HG02973 (cell line): ENCODE measurements around the gene SLC4A4.

Experiments used
- ATAC-seq: cut with Tn5 transposase; IDR thresholded peaks from one replicate; pipeline ENCODE4 v1.9.1; 2021; ENCODE audit warnings: moderate library complexity; ENCODE audit not compliant: unreplicated experiment

SLC4A4 gene

DNA sequence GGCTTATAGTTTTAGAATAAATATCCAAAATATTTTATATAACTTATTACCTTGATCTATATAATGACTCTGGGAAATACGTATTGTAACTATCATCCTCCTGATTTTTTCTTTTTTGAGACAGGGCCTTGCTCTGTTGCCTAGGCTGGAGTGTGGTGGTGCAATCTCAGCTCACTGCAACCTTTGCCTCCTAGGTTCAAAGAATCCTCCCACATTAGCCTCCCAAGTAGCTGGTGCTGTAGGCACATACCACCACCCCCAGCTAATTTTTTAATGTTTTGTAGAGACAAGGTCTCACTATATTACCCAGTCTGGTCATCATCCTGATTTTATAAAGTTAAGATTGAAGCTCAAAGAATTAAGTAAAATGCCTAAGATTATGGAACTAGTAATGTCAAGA is 193.6 kb downstream of the SLC4A4 start:
- no peak for ATAC-seq

DNA sequence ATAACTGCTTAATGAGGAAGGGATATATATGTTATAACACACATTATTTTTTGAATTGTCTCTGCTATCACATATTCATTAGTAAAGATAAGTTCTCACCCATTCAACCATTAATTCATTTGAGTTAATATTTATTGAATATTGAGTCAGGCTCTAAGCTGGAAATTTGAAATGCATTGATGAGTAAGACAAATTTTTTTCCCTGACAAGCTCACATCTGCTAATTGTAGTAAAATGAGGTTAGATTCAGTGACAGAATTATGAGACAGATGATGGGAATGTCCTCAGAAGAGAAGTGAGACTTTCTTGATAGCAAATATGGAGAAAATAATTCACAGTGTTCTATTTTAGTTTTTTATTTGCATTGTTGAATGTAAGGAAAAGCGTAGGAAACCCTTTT is 194.3 kb downstream of the SLC4A4 start:
- no peak for ATAC-seq

DNA sequence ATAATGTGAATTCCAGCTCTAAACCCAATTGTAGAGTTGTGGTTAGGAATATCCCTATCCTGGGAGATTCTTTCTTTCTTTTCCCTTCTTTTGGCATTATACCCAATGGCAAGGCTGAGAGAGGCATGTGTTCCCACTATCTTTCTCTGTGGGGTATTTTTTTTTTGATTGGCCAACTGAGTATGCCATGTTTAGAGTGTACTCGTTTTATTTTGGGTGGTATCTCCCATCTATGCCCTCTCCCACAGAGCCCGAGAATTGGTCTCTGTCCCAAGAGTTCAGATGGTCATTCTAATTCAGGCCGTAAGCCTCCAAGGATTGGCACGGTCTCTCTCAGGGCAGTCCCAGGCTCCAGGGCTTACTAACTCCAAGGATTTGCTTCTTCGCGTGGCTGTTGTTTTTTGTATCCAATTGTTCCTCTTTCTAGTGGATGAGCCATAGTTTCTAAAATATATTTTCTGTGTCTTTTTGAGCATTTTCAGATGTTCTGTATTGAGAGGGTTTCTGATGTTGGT is 198.8 kb downstream of the SLC4A4 start:
- ATAC-seq = no peak

GRCh38 chr4:71538528-71538927 is 199.7 kb downstream of the SLC4A4 start:
- ATAC-seq = no peak

GRCh38 chr4:71540749-71541269 is 202.0 kb downstream of the SLC4A4 start:
- ATAC-seq = no peak

GRCh38 chr4:71541541-71541940 is 202.7 kb downstream of the SLC4A4 start:
- ATAC-seq = no peak

DNA sequence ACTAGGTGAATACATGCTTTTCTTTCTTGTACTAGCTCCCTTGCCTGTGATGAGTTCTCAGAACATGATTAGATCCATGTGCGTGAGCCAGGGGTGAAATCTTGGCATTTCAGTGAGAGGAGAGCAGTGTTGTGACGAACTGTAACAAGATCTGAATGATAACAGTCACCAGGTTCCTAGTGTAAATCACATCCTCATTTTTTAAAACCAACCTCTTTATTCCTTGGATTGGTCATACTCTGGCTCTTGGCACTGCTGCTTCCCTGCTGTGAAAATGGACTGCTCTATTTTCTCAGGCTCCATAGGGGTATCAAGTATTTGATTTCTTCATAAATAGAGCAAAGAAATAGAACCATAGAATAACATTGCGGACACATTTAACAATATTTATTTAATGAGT is 206.3 kb downstream of the SLC4A4 start:
- no peak for ATAC-seq

DNA sequence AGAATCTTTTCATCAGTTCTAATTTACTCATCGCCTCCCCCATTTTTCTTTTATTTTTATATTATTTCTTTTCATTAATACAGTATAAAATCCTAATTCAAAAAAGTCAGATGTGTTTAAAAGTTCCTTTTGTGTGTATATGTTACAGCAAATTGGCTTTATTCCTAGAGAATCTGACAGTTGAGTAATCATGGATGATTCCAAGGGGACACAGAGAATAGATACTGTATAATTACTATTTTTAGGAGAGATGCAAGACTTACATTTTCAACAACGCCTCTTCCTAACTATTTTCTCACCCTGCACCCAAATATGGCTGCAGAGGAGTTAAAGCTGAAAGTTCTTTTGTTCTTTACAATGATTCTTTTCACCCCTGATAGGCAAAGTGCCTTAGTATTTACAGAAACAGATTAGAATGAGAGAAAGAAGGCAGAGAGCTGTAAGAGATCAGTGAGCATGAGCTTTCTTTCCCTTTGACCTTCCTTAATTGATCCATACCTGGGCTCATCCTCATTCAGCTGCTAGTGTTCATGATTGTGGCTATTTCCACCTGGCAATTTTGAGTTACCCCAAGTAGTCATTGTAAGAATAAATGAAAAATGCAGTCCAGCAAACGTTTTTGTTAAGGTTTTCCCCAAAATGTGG is 210.8 kb downstream of the SLC4A4 start:
- ATAC-seq = no peak

DNA sequence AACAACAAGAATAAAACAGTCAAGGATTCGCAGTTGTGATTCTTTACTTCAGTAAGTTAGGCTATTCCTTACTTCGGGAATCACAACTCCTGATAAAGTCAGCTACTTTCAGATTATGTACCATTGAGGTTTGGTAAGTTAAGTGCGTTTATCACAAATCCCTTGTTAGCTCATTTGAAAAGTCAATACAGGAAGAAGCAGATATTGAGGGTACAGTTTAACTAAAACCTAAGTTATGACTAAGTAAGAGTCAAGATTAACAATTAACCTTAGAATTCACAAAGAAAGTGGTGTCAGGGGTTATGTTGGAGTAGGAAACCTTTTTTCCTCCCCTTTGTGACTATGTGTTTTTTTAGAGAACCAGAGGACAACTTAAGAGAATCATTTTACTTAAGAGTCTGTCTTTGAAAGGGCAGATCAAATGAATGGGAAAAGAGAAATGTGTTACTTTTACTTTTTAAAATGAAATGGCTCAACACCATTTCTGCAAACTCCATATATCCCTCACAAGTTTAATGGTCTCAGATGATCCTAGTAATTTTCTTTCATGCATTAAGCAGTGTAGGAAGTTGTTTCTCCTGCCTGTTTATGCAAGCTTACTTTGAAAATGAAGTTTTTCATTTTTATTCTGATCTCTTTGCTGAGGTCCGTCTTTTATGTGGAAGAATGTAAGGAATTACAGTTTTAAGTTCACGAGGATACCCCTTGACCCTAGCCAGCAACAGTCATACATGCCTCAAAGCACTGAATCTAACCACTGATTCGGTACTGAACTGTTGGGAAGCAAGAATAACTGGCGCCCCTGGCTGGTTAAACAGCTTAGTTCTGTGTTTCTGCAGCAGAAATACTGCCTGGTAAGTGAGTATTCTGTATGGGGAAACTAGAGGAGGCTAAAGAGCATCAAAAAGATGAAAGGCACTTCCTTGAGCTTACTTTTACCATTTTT is 211.7 kb downstream of the SLC4A4 start:
- no peak for ATAC-seq

GRCh38 chr4:71553605-71554004 is 214.8 kb downstream of the SLC4A4 start:
- ATAC-seq = no peak

DNA sequence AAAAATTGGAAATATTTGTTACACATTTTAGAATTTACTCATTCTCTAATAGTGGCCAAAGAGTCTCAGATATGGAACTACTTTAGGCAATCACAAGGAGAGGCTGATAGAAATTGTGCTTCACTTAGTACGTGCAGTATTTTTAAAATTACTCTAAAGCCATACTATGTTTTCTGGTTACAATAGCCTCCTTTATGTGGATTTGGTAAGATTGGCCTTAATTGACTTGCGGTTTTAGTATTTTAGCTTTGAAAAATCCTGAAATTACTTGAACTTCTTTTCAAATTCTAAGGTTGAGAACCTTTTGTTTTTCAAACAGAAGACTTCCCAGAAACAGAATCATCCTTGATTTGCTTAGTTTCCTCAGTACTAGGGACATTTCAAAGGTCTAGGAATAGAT is 215.2 kb downstream of the SLC4A4 start:
- ATAC-seq = no peak

DNA sequence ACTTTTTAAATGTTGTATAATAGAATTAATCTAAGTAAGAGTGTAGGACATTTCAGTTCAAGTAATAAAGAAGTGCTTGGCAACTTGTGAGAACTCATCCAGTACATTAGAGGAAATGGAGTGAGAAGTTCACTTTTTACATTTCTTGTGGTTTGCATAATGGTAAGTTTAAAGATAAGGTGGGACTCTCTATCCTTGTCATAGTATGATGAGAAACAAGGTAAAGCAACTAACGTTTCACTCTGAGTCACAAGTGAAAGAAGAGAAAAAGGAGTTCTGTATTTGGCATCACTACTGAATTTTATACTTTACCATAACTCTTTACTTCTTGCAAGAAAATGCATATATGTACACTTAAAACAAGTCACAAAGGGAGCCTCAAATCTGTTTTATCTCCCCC is 219.4 kb downstream of the SLC4A4 start:
- ATAC-seq = peak; percentile 89

GRCh38 chr4:71559957-71560571 is 221.2 kb downstream of the SLC4A4 start:
- no peak for ATAC-seq

DNA sequence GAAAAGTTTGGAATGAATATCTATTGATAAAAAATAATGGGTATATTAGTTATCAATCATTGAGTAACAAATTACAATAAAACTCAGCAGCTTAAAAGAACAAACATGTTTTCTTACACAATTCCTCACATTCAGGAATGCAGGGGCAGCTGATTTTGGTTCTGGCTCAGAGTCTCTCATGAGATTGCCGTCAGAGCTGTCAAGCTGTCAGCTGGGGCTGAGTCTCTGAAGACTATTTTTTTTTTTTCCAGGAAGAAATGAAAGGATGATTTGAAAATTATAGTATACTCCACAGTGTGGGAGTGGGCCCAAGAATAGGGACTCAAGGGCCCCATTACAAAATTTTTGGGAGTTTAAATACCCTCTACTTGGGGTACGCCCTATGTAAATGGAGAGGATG is 226.0 kb downstream of the SLC4A4 start:
- ATAC-seq = no peak

DNA sequence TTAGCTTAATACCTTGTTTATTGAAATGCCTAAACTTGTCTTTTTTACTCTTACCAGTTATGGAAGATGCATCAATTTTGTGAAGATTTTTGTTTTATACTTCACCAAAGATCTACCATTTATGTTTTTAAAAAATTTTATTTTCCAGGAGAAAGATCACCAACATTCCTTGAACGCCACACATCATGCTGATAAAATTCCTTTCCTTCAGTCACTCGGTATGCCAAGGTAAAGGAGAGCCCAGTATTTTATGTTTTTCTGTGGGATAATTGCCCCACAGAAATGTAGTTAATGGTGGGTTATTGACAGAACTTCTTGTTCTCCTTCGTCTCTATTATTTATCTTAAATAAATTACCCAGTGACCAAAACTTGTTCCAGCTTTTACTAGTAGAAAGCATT is 228.0 kb downstream of the SLC4A4 start:
- ATAC-seq = no peak

DNA sequence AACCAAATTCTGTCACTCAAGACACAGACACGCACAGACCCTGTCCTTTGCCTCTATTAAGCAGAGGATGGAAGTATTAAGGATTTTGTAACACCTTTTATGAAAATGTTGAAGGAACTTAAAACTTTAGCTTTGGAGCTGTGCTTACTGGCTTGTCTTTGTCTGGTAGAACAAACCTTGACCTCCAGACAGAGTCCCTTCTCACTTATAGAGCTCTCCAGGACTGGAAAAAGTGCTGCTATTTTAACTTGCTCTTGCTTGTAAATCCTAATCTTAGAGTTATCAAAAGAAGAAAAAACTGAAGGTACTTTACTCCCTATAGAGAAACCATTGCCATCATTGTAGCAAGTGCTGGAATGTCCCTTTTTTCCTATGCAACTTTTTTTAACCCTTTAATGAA is 229.3 kb downstream of the SLC4A4 start:
- no peak for ATAC-seq

DNA sequence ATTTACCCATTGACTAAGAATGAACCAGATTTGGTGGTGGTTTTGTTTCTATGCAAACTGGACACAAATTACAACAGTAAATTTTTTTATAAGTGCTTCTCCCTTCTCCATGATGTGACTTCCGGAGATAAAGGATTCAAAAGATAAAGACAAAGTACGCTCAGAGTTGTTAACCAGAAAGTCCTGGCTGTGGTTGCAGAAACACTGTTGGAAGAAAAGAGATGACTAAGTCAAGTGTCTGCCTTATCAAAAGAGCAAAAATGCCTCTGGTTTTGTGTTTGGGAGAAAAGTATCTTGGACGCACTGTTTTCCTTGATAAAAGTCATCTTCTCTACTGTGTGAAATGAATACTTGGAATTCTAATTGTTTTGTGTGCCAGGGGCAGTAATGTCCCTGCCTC is 231.7 kb downstream of the SLC4A4 start:
- no peak for ATAC-seq

- ATAC-seq = no peak
Measured at GRCh38 chr4:71571346-71571745, 232.5 kb downstream of the SLC4A4 start.

GRCh38 chr4:71583971-71584370 is 245.2 kb downstream of the SLC4A4 start:
- no peak for ATAC-seq

GRCh38 chr4:71584585-71584984 is 245.8 kb downstream of the SLC4A4 start:
- ATAC-seq = no peak

GRCh38 chr4:71586087-71586763 is 247.4 kb downstream of the SLC4A4 start:
- no peak for ATAC-seq
